ENCODE measurements around the gene TATDN3.
A peak's percentile ranks its signal among the peaks of the same experiment; 100 is the strongest.

TATDN3 gene

GRCh38 chr1:212754193-212754592 lies 37.5 kb upstream of the TATDN3 start:
- Histone ChIP-seq H3K4ac (ENCODE audit: low read length) (no peak overlapping the region), H2BK15ac (ENCODE audit: low read length) (no peak overlapping the region), H3K9ac (ENCODE audit: low read depth, low read length, poor library complexity) (no peak overlapping the region), H4K8ac (ENCODE audit: low read depth, low read length) (no peak overlapping the region), H3K4me2 (ENCODE audit: insufficient read depth, low read length, poor library complexity, severe bottlenecking) (no peak overlapping the region), H3K4me1 (ENCODE audit: control insufficient read depth in 2 of 2, insufficient read depth in 1 of 2, low read depth in 1 of 2, low read length in 2 of 2) (no peaks in the 10 kb centered on the region), H3K4me3 (ENCODE audit: low read length in 2 of 2) (no peak overlapping the region), H2AFZ (ENCODE audit: low read length) (no peak overlapping the region), H3K18ac (ENCODE audit: low read length) (no peak overlapping the region), H3K36me3 (replicated peaks in 1 of 2; ENCODE audit: control insufficient read depth in 2 of 2, insufficient read depth in 2 of 2, low read length in 2 of 2) (peaks cover 2 to 38% of the 10 kb centered on the region in 2 donors), H2BK5ac (ENCODE audit: low read length) (no peak overlapping the region), H2BK120ac (ENCODE audit: low read depth, low read length) (no peak overlapping the region), H3K14ac (ENCODE audit: low read length) (no peak overlapping the region), H3K79me1 (ENCODE audit: low read depth, low read length) (peaks cover 3% of the 10 kb centered on the region), H2AK5ac (ENCODE audit: low read depth, low read length) (no peak overlapping the region), H3K27ac (replicated peaks; ENCODE audit: low read length) (no peak overlapping the region), H3K23ac (ENCODE audit: low read depth, low read length, poor library complexity) (no peak overlapping the region), H4K91ac (ENCODE audit: low read depth, low read length, poor library complexity) (no peak overlapping the region), H2BK12ac (ENCODE audit: low read length) (no peak overlapping the region), H3K27me3 (ENCODE audit: control insufficient read depth in 3 of 3, insufficient read depth in 3 of 3, low read depth in 1 of 3, low read length in 3 of 3) (no peaks in the 10 kb centered on the region), H3K9me3 (replicated peaks in 1 of 2; ENCODE audit: control insufficient read depth in 2 of 2, insufficient read depth in 1 of 2, low read depth in 1 of 2, low read length in 2 of 2) (no peaks in the 10 kb centered on the region)
- no CpG with 5 or more reads among the region's 8 CpGs for WGBS, 2 donors (ENCODE audit: extremely low coverage in 2 of 2, insufficient read length in 2 of 2, insufficient replicate concordance in 1 of 2)
- DNase-seq (ENCODE audit: low spot score) = no peak

DNA sequence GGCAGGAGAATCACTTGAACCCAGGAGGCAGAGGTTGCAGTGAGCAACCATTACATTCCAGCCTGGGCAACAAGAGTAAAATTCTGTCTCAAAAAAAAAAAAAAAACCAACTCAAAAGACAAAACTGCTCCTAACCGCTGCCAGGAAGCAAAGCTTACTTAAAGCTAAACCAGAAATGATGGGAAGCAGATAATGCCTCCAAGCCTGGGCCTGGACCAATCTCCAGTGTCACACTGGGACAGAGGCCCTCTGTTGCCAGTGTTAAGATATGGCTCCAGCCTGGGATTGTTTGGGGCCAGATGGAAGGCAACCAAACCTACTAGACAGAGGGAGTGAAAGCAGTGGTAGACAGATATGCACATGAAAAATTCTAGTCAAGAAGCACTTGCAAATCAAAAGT lies 37.0 kb upstream of the TATDN3 start:
- Histone ChIP-seq H3K79me1 (ENCODE audit: low read depth, low read length) (peaks cover 1% of the 10 kb centered on the region), H3K27ac (replicated peaks; ENCODE audit: low read length) (no peak overlapping the region), H2AK5ac (ENCODE audit: low read depth, low read length) (no peak overlapping the region), H3K23ac (ENCODE audit: low read depth, low read length, poor library complexity) (no peak overlapping the region), H3K9ac (ENCODE audit: low read depth, low read length, poor library complexity) (no peak overlapping the region), H4K8ac (ENCODE audit: low read depth, low read length) (no peak overlapping the region), H3K9me3 (replicated peaks in 1 of 2; ENCODE audit: control insufficient read depth in 2 of 2, insufficient read depth in 1 of 2, low read depth in 1 of 2, low read length in 2 of 2) (peaks cover 0 to 1% of the 10 kb centered on the region in 2 donors), H3K4me1 (ENCODE audit: control insufficient read depth in 2 of 2, insufficient read depth in 1 of 2, low read depth in 1 of 2, low read length in 2 of 2) (no peaks in the 10 kb centered on the region), H2BK5ac (ENCODE audit: low read length) (no peak overlapping the region), H2BK120ac (ENCODE audit: low read depth, low read length) (no peak overlapping the region), H3K4ac (ENCODE audit: low read length) (no peak overlapping the region), H3K4me3 (ENCODE audit: low read length in 2 of 2) (no peak overlapping the region), H2BK15ac (ENCODE audit: low read length) (no peak overlapping the region), H3K4me2 (ENCODE audit: insufficient read depth, low read length, poor library complexity, severe bottlenecking) (no peak overlapping the region), H2AFZ (ENCODE audit: low read length) (no peak overlapping the region), H2BK12ac (ENCODE audit: low read length) (no peak overlapping the region), H3K36me3 (replicated peaks in 1 of 2; ENCODE audit: control insufficient read depth in 2 of 2, insufficient read depth in 2 of 2, low read length in 2 of 2) (peaks cover 2 to 38% of the 10 kb centered on the region in 2 donors), H3K14ac (ENCODE audit: low read length) (no peak overlapping the region), H3K27me3 (ENCODE audit: control insufficient read depth in 3 of 3, insufficient read depth in 3 of 3, low read depth in 1 of 3, low read length in 3 of 3) (no peaks in the 10 kb centered on the region), H3K18ac (ENCODE audit: low read length) (no peak overlapping the region), H4K91ac (ENCODE audit: low read depth, low read length, poor library complexity) (no peak overlapping the region)
- no CpG with 5 or more reads among the region's 1 CpG for WGBS, 2 donors (ENCODE audit: extremely low coverage in 2 of 2, insufficient read length in 2 of 2, insufficient replicate concordance in 1 of 2)
- no peak for DNase-seq (ENCODE audit: low spot score)

DNA sequence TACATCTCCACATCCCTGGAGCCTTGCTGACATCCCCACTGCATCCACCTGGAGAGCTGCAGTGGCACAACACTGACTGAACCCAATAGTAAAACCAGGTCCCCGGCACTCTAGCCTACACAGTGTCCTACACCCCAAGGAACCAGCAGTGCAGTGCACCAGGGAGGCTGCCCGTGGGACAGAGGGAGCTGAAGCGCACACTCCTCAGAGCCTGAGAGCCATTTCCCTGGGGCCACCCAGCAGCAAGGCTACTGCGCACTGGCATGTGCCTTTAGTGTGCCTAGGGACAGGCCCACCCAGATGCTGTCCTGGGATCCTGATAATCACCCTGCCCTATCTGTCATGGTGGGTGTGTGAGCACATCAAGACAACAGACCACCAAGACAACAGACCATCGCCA lies 32.0 kb upstream of the TATDN3 start:
- no peak overlapping the region for H3K9ac ChIP-seq (ENCODE audit: low read depth, low read length, poor library complexity)
- no peak overlapping the region for H4K8ac ChIP-seq (ENCODE audit: low read depth, low read length)
- H3K4me1 ChIP-seq (ENCODE audit: control insufficient read depth in 2 of 2, insufficient read depth in 1 of 2, low read depth in 1 of 2, low read length in 2 of 2) = no peaks in the 10 kb centered on the region
- no peak for DNase-seq (ENCODE audit: low spot score)
- no peak overlapping the region for H3K27ac ChIP-seq (replicated peaks; ENCODE audit: low read length)
- no peak overlapping the region for H3K18ac ChIP-seq (ENCODE audit: low read length)
- no peak overlapping the region for H3K23ac ChIP-seq (ENCODE audit: low read depth, low read length, poor library complexity)
- H3K14ac ChIP-seq (ENCODE audit: low read length) = no peak overlapping the region
- no peak overlapping the region for H2AFZ ChIP-seq (ENCODE audit: low read length)
- H2BK12ac ChIP-seq (ENCODE audit: low read length) = no peak overlapping the region
- H3K27me3 ChIP-seq (ENCODE audit: control insufficient read depth in 3 of 3, insufficient read depth in 3 of 3, low read depth in 1 of 3, low read length in 3 of 3) = no peaks in the 10 kb centered on the region
- WGBS, 2 donors (ENCODE audit: extremely low coverage in 2 of 2, insufficient read length in 2 of 2, insufficient replicate concordance in 1 of 2) = no CpG with 5 or more reads among the region's 5 CpGs
- H2BK120ac ChIP-seq (ENCODE audit: low read depth, low read length) = no peak overlapping the region
- H3K4me2 ChIP-seq (ENCODE audit: insufficient read depth, low read length, poor library complexity, severe bottlenecking) = no peak overlapping the region
- H2BK5ac ChIP-seq (ENCODE audit: low read length) = no peak overlapping the region
- no peak overlapping the region for H2AK5ac ChIP-seq (ENCODE audit: low read depth, low read length)
- H3K79me1 ChIP-seq (ENCODE audit: low read depth, low read length) = peaks cover 6% of the 10 kb centered on the region
- H4K91ac ChIP-seq (ENCODE audit: low read depth, low read length, poor library complexity) = no peak overlapping the region
- no peak overlapping the region for H2BK15ac ChIP-seq (ENCODE audit: low read length)
- no peak overlapping the region for H3K4me3 ChIP-seq (ENCODE audit: low read length in 2 of 2)
- peaks cover 2 to 65% of the 10 kb centered on the region in 2 donors for H3K36me3 ChIP-seq (replicated peaks in 1 of 2; ENCODE audit: control insufficient read depth in 2 of 2, insufficient read depth in 2 of 2, low read length in 2 of 2)
- H3K4ac ChIP-seq (ENCODE audit: low read length) = no peak overlapping the region
- H3K9me3 ChIP-seq (replicated peaks in 1 of 2; ENCODE audit: control insufficient read depth in 2 of 2, insufficient read depth in 1 of 2, low read depth in 1 of 2, low read length in 2 of 2) = peaks cover 0 to 9% of the 10 kb centered on the region in 2 donors

DNA sequence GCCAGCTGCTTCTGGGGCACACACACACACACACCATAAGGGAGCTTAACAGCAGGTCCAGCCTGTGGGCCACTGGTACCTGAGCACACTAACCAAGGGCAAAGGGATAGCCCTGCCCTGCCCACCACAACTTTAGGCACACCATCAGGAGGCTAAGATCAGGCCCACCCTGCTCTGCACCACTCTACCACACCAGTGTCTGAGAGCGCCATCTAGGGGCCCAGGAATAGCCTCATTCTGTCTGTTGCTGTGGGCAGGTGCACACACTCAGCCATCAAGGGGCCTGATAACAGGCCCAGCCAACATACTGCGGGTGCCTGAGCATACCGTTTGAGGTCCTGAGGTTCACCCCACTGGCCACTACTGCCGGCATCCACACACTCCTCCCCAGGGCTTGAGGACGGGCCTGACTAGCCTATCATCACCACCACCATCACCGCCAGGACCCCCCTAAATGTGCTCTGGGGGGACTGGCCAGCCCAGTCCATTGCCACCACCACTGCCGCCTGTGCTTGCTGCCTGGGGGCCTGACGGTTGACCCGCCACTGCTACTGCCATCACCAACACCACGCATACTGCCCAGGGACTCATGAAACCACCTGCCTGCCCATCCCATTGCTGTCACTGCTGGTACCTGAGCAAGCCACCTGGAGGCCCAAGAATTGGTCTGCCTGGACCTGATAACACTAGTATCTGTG lies 31.4 kb upstream of the TATDN3 start:
- H2BK15ac ChIP-seq (ENCODE audit: low read length) = no peak overlapping the region
- peaks cover 0 to 9% of the 10 kb centered on the region in 2 donors for H3K9me3 ChIP-seq (replicated peaks in 1 of 2; ENCODE audit: control insufficient read depth in 2 of 2, insufficient read depth in 1 of 2, low read depth in 1 of 2, low read length in 2 of 2)
- H2AK5ac ChIP-seq (ENCODE audit: low read depth, low read length) = no peak overlapping the region
- H3K27ac ChIP-seq (replicated peaks; ENCODE audit: low read length) = no peak overlapping the region
- H3K36me3 ChIP-seq (replicated peaks in 1 of 2; ENCODE audit: control insufficient read depth in 2 of 2, insufficient read depth in 2 of 2, low read length in 2 of 2) = peaks cover 2 to 59% of the 10 kb centered on the region in 2 donors
- no peak overlapping the region for H4K91ac ChIP-seq (ENCODE audit: low read depth, low read length, poor library complexity)
- no CpG with 5 or more reads among the region's 10 CpGs for WGBS, 2 donors (ENCODE audit: extremely low coverage in 2 of 2, insufficient read length in 2 of 2, insufficient replicate concordance in 1 of 2)
- no peak overlapping the region for H2BK12ac ChIP-seq (ENCODE audit: low read length)
- H3K4me3 ChIP-seq (ENCODE audit: low read length in 2 of 2) = no peak overlapping the region
- no peaks in the 10 kb centered on the region for H3K4me1 ChIP-seq (ENCODE audit: control insufficient read depth in 2 of 2, insufficient read depth in 1 of 2, low read depth in 1 of 2, low read length in 2 of 2)
- H3K14ac ChIP-seq (ENCODE audit: low read length) = peak overlapping the region; percentile 82
- no peak overlapping the region for H4K8ac ChIP-seq (ENCODE audit: low read depth, low read length)
- H3K23ac ChIP-seq (ENCODE audit: low read depth, low read length, poor library complexity) = peak overlapping the region; percentile 43
- H3K27me3 ChIP-seq (ENCODE audit: control insufficient read depth in 3 of 3, insufficient read depth in 3 of 3, low read depth in 1 of 3, low read length in 3 of 3) = no peaks in the 10 kb centered on the region
- H3K4me2 ChIP-seq (ENCODE audit: insufficient read depth, low read length, poor library complexity, severe bottlenecking) = no peak overlapping the region
- peaks cover 6% of the 10 kb centered on the region for H3K79me1 ChIP-seq (ENCODE audit: low read depth, low read length)
- no peak overlapping the region for H2BK5ac ChIP-seq (ENCODE audit: low read length)
- H3K9ac ChIP-seq (ENCODE audit: low read depth, low read length, poor library complexity) = peak overlapping the region; percentile 30
- no peak overlapping the region for H2BK120ac ChIP-seq (ENCODE audit: low read depth, low read length)
- H3K4ac ChIP-seq (ENCODE audit: low read length) = no peak overlapping the region
- DNase-seq (ENCODE audit: low spot score) = no peak
- peak overlapping the region; percentile 38 for H3K18ac ChIP-seq (ENCODE audit: low read length)
- H2AFZ ChIP-seq (ENCODE audit: low read length) = no peak overlapping the region

All from neuronal stem cell (in vitro differentiated cells).